Right cardiac atrium (tissue), 5 donors: ENCODE measurements around the gene TLX2. TPM values are rescaled to one million over a fixed set of nuclear protein-coding genes. Genes with fewer than 3 reads are reported as not detected.
A peak's percentile ranks its signal among the peaks of the same experiment; 100 is the strongest.

Experiments
- ATAC-seq, 2 donors: fragments of 200-7000 bp; cut with Tn5 transposase; one replicate each; pipeline versions ENCODE4 v1.8.0 to v1.9.1; 2020; ENCODE audit warnings: moderate library complexity in 2 of 2, mild to moderate bottlenecking in 1 of 2
- DNase-seq, 3 donors: peaks; one replicate each; pipeline ENCODE4 v3.0.0-alpha.2; 2020
- H3K27ac ChIP-seq: one replicate; pipeline ENCODE4 v1.5.1; 2013; ENCODE audit warnings: mild to moderate bottlenecking, low read length, control low read depth, moderate library complexity
- H3K27me3 ChIP-seq: one replicate; pipeline ENCODE4 v1.6.1; 2013; ENCODE audit not compliant: control insufficient read depth, insufficient read depth
- H3K4me1 ChIP-seq: one replicate; pipeline ENCODE4 v1.6.1; 2013; ENCODE audit warnings: low read length; ENCODE audit not compliant: control insufficient read depth, insufficient read depth
- H3K4me3 ChIP-seq: one replicate; pipeline ENCODE4 v1.5.1; 2013; ENCODE audit warnings: low read length, control low read depth
- H3K9me3 ChIP-seq: one replicate; pipeline ENCODE4 v1.6.1; 2013; ENCODE audit warnings: low read length; ENCODE audit not compliant: control insufficient read depth
- WGBS: extraction: QIAGEN DNeasy Blood & Tissue Kit; methylation state at CpG from one replicate; pipeline ENCODE4 v1.1.7; 2013; 5-methylcytosine and 5-hydroxymethylcytosine counted together
- intact Hi-C, 4 donors: fragments of 100-400 bp; cut with DNase I; formaldehyde crosslinking; loops; one replicate each; pipeline versions ENCODE4 v1.11.0 to v1.14.0; 2022 to 2023
- polyA plus RNA-seq: library from polyadenylated mRNA; stranded (reverse); fragments of 200-250 nt; gene quantifications from one replicate; pipeline ENCODE4 v1.2.3, GENCODE V29; 2013
- total RNA-seq, 4 donors: library from RNA; stranded (reverse); fragmentation: NEBNext Ultra II Directional; extraction: Animal tissue kit (Norgen Biotek cat#: 25700); gene quantifications; one replicate each; pipeline ENCODE4 v1.2.1, GENCODE V29; 2021
- donor health status: healthy with polysubstance abuse.
- donor health status: DM: no; HTN: yes; CAD: no.
- donor health status: DM: no; HTN: no; CAD: no.
- donor health status: DM: no; HTN: yes; CAD: no; lungs with severe emphysema.
- donor health status: DM: yes; HTN: yes; CAD: no.

TLX2 gene
- total and polyA plus RNA-seq, 5 donors, result 0.05 TPM; not detected in 4

DNA sequence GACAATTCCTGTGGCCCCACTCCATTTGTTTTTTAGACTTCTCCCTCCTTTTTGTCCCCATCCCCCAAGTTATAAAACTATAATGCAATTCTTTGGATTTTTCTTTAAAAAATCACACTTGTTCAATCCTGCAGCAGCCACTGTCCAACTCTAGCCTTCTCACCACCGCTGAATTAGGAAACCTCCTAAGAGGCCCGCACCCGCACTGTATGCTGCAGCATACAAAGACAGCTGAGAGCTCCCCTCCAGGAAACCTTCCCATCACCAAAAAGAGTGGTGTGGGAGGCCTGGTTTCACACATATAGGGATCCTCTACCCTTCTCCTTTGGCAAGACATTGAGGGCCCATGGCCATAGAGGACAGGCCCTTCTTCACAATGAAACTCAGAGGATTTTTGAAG lies 9.7 kb upstream of the TLX2 start:
- H3K27ac ChIP-seq, result no peak overlapping the region
- no peak for ATAC-seq
- H3K9me3 ChIP-seq, result no peaks in the 10 kb centered on the region
- peaks cover 11% of the 10 kb centered on the region for H3K4me1 ChIP-seq
- DNase-seq, result no peak
- no peaks in the 10 kb centered on the region for H3K27me3 ChIP-seq
- H3K4me3 ChIP-seq, result no peak overlapping the region
- intact Hi-C loops, result no loop called here
- WGBS, result 88% methylated on average over 3 of the region's 3 CpGs

GRCh38 chr2:74505448-74506246 lies 8.6 kb upstream of the TLX2 start:
- peaks cover 11% of the 10 kb centered on the region for H3K4me1 ChIP-seq
- no peak overlapping the region for H3K4me3 ChIP-seq
- WGBS, result 95% methylated on average over 14 of the region's 14 CpGs
- H3K27me3 ChIP-seq, result no peaks in the 10 kb centered on the region
- DNase-seq (no peak), ATAC-seq (no peak)
- intact Hi-C loops, result no loop called here
- no peaks in the 10 kb centered on the region for H3K9me3 ChIP-seq
- no peak overlapping the region for H3K27ac ChIP-seq

DNA sequence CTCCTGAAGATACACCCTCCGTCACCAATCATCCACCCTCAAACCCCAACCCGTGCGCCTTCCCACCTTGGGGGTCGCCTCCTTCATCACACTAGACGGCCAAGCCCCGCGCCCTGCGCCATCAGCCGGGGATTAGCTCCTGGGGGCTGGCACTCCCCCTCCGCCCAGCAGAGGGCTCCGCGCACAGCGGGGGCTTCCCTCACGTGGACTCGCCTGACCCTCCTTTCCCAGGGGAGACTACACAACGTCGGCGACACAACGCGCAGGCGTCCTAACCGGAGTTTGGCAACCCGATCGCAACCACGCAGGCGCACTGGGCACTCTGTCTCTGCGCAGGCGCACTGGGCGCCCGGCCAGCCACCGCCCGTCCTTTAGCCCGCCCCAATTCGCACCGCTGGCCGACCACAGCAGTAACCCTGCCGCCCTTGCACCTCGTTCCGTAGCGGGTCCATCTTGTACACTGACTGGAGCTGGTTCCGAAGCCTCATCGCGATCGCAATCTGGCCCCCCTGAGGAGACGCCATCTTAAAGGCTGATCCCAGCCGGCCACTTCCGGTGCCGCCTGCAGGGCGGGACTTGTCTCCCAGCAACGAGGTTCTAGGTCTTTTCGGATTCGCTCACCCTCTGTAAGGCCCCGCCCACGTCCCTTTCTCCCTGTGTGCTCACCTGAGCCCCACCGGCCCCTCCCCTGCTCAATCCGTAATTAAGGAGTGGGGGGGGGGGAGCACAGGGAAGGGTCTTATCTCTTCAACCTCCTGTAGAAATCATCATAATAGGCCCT lies 6.9 kb upstream of the TLX2 start, which contains the start of gene PCGF1:
Gene PCGF1 (minus strand): TSS at position 551 of the 781 bp plus-strand sequence. CDS start 27 bp downstream, at position 524.
- Histone ChIP-seq H3K9me3 (no peaks in the 10 kb centered on the region), H3K4me3 (peak within 1 kb of the TSS; percentile 69), H3K4me1 (peaks cover 11% of the 10 kb centered on the region), H3K27ac (peak within 1 kb of the TSS; percentile 95), H3K27me3 (no peaks in the 10 kb centered on the region)
- WGBS, result under 1% methylated on average over 56 of the region's 56 CpGs
- intact Hi-C loops, result no loop called here
- ATAC-seq, result peak; percentile 96
- DNase-seq, result peak; percentile 99 to 100 (median 100)

GRCh38 chr2:74507926-74508520 lies 6.2 kb upstream of the TLX2 start:
- no peaks in the 10 kb centered on the region for H3K27me3 ChIP-seq
- 13% methylated on average over 38 of the region's 38 CpGs for WGBS
- peak in 1 of 2 donors; percentile 16 for ATAC-seq
- intact Hi-C loops, result no loop called here
- peak overlapping the region; percentile 69 for H3K4me3 ChIP-seq
- DNase-seq, result peak in 2 of 3 donors; percentile 72 to 77
- H3K9me3 ChIP-seq, result no peaks in the 10 kb centered on the region
- peaks cover 11% of the 10 kb centered on the region for H3K4me1 ChIP-seq
- H3K27ac ChIP-seq, result peak overlapping the region; percentile 44

GRCh38 chr2:74510272-74510671 lies 4.0 kb upstream of the TLX2 start:
- peaks cover 12% of the 10 kb centered on the region for H3K4me1 ChIP-seq
- DNase-seq, result no peak

DNA sequence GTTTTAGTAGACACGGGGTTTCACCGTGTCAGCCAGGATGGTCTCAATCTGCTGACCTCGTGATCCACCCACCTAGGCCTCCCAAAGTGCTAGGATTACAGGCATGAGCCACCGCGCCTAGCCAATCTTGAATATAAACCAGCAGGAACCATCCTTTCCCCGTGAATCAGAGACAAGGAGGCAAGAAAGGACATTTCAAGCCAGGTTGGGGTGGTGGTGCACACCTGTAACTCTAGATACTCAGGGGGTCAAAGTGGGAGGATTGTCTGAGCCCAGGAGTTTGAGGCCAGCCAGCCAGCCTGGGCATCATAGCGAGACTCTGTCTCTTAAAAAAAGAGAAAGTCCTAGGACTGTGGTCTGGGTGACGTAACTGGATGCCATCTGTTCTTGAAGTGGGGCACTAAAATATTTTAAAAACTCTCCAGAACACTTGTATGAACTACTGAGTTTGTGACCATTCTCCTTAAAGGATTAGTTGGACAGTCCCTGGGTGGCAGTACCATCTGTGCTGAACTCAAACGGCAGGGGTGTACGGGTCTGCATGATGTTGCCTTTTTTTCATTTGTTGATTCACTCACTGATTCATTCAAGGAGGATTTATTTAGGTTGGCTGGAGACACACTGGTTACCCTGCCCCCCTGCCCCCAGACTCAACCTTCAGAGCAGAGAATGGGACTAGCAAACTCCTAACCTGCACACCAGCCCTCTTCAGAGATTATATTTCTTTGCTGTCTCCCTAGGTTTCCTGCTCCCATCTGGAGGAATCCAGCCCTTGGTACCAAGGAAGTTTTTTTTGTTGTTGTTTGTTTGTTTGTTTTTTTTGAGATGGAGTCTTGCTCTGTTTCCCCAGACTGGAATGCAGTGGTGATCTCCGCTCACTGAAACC lies 2.9 kb upstream of the TLX2 start:
- H3K27ac ChIP-seq, result no peak overlapping the region
- WGBS, result 34% methylated on average over 11 of the region's 11 CpGs
- intact Hi-C loops, result no loop called here
- peak in 1 of 3 donors; percentile 9 for DNase-seq
- H3K4me1 ChIP-seq, result peaks cover 9% of the 10 kb centered on the region
- no peaks in the 10 kb centered on the region for H3K9me3 ChIP-seq
- no peaks in the 10 kb centered on the region for H3K27me3 ChIP-seq
- no peak for ATAC-seq
- no peak overlapping the region for H3K4me3 ChIP-seq

More at GRCh38 chr2:74510272-74510671, 4.0 kb upstream of the TLX2 start:
- no peaks in the 10 kb centered on the region for H3K9me3 ChIP-seq
- no peaks in the 10 kb centered on the region for H3K27me3 ChIP-seq
- ATAC-seq, result no peak
- H3K27ac ChIP-seq, result no peak overlapping the region
- H3K4me3 ChIP-seq, result no peak overlapping the region
- intact Hi-C loops, result no loop called here
- 73% methylated on average over 4 of the region's 4 CpGs for WGBS

GRCh38 chr2:74512744-74513604 lies 1.3 kb upstream of the TLX2 start:
- Histone ChIP-seq H3K9me3 (no peaks in the 10 kb centered on the region), H3K4me3 (no peak overlapping the region), H3K27ac (no peak overlapping the region), H3K27me3 (no peaks in the 10 kb centered on the region), H3K4me1 (peaks cover 4% of the 10 kb centered on the region)
- 8% methylated on average over 36 of the region's 36 CpGs for WGBS
- ATAC-seq (no peak), DNase-seq (peak in 1 of 3 donors; percentile 23)
- intact Hi-C loops, result no loop called here

- H3K4me3 ChIP-seq, result no peak overlapping the region
- H3K9me3 ChIP-seq, result no peaks in the 10 kb centered on the region
- H3K4me1 ChIP-seq, result peaks cover 2% of the 10 kb centered on the region
- no peak for ATAC-seq
- H3K27ac ChIP-seq, result no peak overlapping the region
- intact Hi-C loops, result no loop called here
- WGBS, result 5% methylated on average over 52 of the region's 52 CpGs
- H3K27me3 ChIP-seq, result no peaks in the 10 kb centered on the region
- peak in 1 of 3 donors; percentile 36 for DNase-seq
Observed at GRCh38 chr2:74513605-74514367, 464 bp upstream of the TLX2 start.

DNA sequence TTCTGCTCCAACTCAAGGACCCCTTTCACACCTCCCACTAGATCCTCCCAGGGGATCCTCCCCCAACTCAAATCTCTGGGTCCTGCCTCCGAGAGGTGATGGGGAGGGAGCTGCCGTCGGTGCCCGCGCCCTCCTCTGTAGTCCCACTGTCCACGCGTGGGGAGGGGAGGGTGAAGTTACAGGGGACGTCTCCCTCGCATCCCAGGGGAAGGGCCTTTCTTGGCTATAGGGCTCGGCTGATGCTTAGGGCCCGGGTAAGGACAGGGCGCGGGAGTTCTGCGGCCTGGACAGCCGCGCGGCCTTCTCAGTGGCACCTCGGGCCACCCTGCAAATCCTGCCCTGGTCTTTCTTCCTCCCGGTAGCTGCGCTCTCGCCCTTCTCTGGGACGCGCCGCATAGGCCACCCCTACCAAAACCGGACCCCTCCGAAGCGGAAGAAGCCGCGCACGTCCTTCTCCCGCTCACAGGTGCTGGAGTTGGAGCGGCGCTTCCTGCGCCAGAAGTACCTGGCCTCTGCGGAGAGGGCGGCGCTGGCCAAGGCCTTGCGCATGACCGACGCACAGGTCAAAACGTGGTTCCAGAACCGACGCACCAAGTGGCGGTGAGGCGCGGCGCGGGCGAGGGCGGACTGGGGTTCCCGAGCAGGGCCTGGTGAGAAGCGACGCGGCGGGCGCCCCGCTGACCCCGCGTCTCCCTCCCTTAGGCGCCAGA lies 1.2 kb downstream of the TLX2 start:
- peak overlapping the region; percentile 12 for H3K4me3 ChIP-seq
- DNase-seq (peak in 1 of 3 donors; percentile 25), ATAC-seq (peak in 1 of 2 donors; percentile 15)
- no peak overlapping the region for H3K27ac ChIP-seq
- H3K9me3 ChIP-seq, result no peaks in the 10 kb centered on the region
- H3K4me1 ChIP-seq, result peaks cover 2% of the 10 kb centered on the region
- intact Hi-C loops, result no loop called here
- 5% methylated on average over 60 of the region's 60 CpGs for WGBS
- H3K27me3 ChIP-seq, result no peaks in the 10 kb centered on the region
